Chondrocyte (in vitro differentiated cells): ENCODE results near the gene EFNA2. TPM values are rescaled to one million over a fixed set of nuclear protein-coding genes. Genes with fewer than 3 reads are reported as not detected.

ENCODE experiments used
- DNase-seq: peaks from one replicate; pipeline ENCODE4 v3.0.0; 2021; ENCODE audit warnings: mixed read lengths, low spot score
- H3K27ac Mint-ChIP-seq: one replicate; pipeline ENCODE4 v1.8.0; 2021; ENCODE audit warnings: mild to moderate bottlenecking, moderate library complexity, mixed read lengths; ENCODE audit not compliant: unreplicated experiment
- H3K27me3 Mint-ChIP-seq: 2 replicates; pipeline ENCODE4 v1.8.0; 2021; ENCODE audit warnings: low read depth, mixed read lengths
- H3K36me3 Mint-ChIP-seq: 2 replicates; pipeline ENCODE4 v1.8.0; 2021; ENCODE audit warnings: low read depth, mixed read lengths
- H3K4me1 Mint-ChIP-seq: 2 replicates; pipeline ENCODE4 v1.8.0; 2021; ENCODE audit warnings: low read depth, mild to moderate bottlenecking, mixed read lengths
- H3K4me3 Mint-ChIP-seq: one replicate; pipeline ENCODE4 v1.8.0; 2021; ENCODE audit warnings: mild to moderate bottlenecking, moderate library complexity, mixed read lengths; ENCODE audit not compliant: unreplicated experiment
- H3K9me3 Mint-ChIP-seq: 2 replicates; pipeline ENCODE4 v1.8.0; 2021; ENCODE audit warnings: low read depth, mixed read lengths
- CTCF ChIP-seq: fragments of 200-600 bp; sonication (generic); IDR thresholded peaks from 2 replicates; pipeline ENCODE4 v1.5.0; 2021; ENCODE audit warnings: antibody characterized with exemption, mild to moderate bottlenecking, moderate library complexity
- total RNA-seq: library from RNA; stranded (reverse); gene quantifications from 3 replicates; pipeline ENCODE4 v1.2.1, GENCODE V29; 2021

The EFNA2 gene
- total RNA-seq, 1 donor from 2014 or later, result 7.0 TPM

- no peak for DNase-seq
- H3K36me3 Mint-ChIP-seq, result peaks cover 33% of the 10 kb centered on the region
- H3K4me1 Mint-ChIP-seq, result peaks cover 53% of the 10 kb centered on the region
- H3K27ac Mint-ChIP-seq, result peak overlapping the region; percentile 62
- H3K4me3 Mint-ChIP-seq, result peak overlapping the region; percentile 37
- H3K9me3 Mint-ChIP-seq, result no peaks in the 10 kb centered on the region
- no peaks in the 10 kb centered on the region for H3K27me3 Mint-ChIP-seq
- no peak for TF ChIP-seq CTCF
These were observed 12.2 kb upstream of the EFNA2 start for GRCh38 chr19:1273263-1274041.

GRCh38 chr19:1274081-1274851 is 11.4 kb upstream of the EFNA2 start:
- no peaks in the 10 kb centered on the region for H3K9me3 Mint-ChIP-seq
- no peaks in the 10 kb centered on the region for H3K27me3 Mint-ChIP-seq
- DNase-seq, result no peak
- peaks cover 49% of the 10 kb centered on the region for H3K4me1 Mint-ChIP-seq
- peaks cover 33% of the 10 kb centered on the region for H3K36me3 Mint-ChIP-seq
- no peak for TF ChIP-seq CTCF
- peak overlapping the region; percentile 58 for H3K4me3 Mint-ChIP-seq
- H3K27ac Mint-ChIP-seq, result peak overlapping the region; percentile 82

- Mint-ChIP-seq H3K27ac (peak overlapping the region; percentile 82), H3K36me3 (peaks cover 34% of the 10 kb centered on the region), H3K4me1 (peaks cover 51% of the 10 kb centered on the region), H3K9me3 (no peaks in the 10 kb centered on the region), H3K4me3 (peak overlapping the region; percentile 58), H3K27me3 (no peaks in the 10 kb centered on the region)
- TF ChIP-seq CTCF, result no peak
- DNase-seq, result no peak
These were observed 10.8 kb upstream of the EFNA2 start for GRCh38 chr19:1274852-1275259.

- Mint-ChIP-seq H3K4me3 (peak within 1 kb of the TSS; percentile 65), H3K27me3 (no peaks in the 10 kb centered on the region), H3K9me3 (no peaks in the 10 kb centered on the region), H3K27ac (peak within 1 kb of the TSS; percentile 92), H3K36me3 (peaks cover 31% of the 10 kb centered on the region), H3K4me1 (peaks cover 47% of the 10 kb centered on the region)
- no peak for TF ChIP-seq CTCF
- no peak for DNase-seq
These were observed 10.3 kb upstream of the EFNA2 start, which contains the start of gene FAM174C for GRCh38 chr19:1275260-1275975. FAM174C (plus strand) TSS chr19:1275530; CDS start chr19:1275550, 20 bp downstream.
